GM06990 (cell line): Measurements from ENCODE around the gene AHI1.

ENCODE experiments used
- DNase-seq: peaks from one replicate; pipeline ENCODE4 v3.0.0-alpha.2; 2011; ENCODE audit not compliant: insufficient read length; ENCODE audit errors: extremely low read depth
- H3K27me3 ChIP-seq: replicated peaks from 2 replicates; pipeline ENCODE4 v1.6.0; 2011; ENCODE audit warnings: low read length; ENCODE audit not compliant: control insufficient read depth, insufficient read depth
- H3K36me3 ChIP-seq: 2 replicates; pipeline ENCODE4 v1.5.1; 2011; ENCODE audit warnings: low read length; ENCODE audit not compliant: control insufficient read depth, insufficient read depth
- H3K4me3 ChIP-seq: replicated peaks from 2 replicates; pipeline ENCODE4 v1.5.1; 2011; ENCODE audit warnings: low read depth, mild to moderate bottlenecking, control low read depth, low read length
- TF ChIP-seq, protein P1 (sequence below): IDR thresholded peaks from 2 replicates; pipeline ENCODE4 v1.5.1; 2011; ENCODE audit warnings: low read length, control low read depth, mild to moderate bottlenecking, inconsistent platforms; ENCODE audit not compliant: insufficient read depth, poor library complexity, severe bottlenecking

The AHI1 gene

GRCh38 chr6:135286962-135287538 lies 210.5 kb downstream of the AHI1 start:
- Histone ChIP-seq H3K36me3 (no peaks in the 10 kb centered on the region), H3K27me3 (no peaks in the 10 kb centered on the region), H3K4me3 (no peak overlapping the region)
- TF ChIP-seq, protein P1, sequence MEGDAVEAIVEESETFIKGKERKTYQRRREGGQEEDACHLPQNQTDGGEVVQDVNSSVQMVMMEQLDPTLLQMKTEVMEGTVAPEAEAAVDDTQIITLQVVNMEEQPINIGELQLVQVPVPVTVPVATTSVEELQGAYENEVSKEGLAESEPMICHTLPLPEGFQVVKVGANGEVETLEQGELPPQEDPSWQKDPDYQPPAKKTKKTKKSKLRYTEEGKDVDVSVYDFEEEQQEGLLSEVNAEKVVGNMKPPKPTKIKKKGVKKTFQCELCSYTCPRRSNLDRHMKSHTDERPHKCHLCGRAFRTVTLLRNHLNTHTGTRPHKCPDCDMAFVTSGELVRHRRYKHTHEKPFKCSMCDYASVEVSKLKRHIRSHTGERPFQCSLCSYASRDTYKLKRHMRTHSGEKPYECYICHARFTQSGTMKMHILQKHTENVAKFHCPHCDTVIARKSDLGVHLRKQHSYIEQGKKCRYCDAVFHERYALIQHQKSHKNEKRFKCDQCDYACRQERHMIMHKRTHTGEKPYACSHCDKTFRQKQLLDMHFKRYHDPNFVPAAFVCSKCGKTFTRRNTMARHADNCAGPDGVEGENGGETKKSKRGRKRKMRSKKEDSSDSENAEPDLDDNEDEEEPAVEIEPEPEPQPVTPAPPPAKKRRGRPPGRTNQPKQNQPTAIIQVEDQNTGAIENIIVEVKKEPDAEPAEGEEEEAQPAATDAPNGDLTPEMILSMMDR = no peak
- DNase-seq = no peak

GRCh38 chr6:135285165-135285564 lies 212.4 kb downstream of the AHI1 start:
- no peak for DNase-seq
- H3K36me3 ChIP-seq = no peaks in the 10 kb centered on the region
- no peak overlapping the region for H3K4me3 ChIP-seq
- no peaks in the 10 kb centered on the region for H3K27me3 ChIP-seq
- TF ChIP-seq, protein P1 = no peak

- H3K4me3 ChIP-seq = no peak overlapping the region
- TF ChIP-seq, protein P1 = no peak
- H3K27me3 ChIP-seq = no peaks in the 10 kb centered on the region
- no peaks in the 10 kb centered on the region for H3K36me3 ChIP-seq
- no peak for DNase-seq
These were observed 213.6 kb downstream of the AHI1 start for GRCh38 chr6:135283926-135284325.

GRCh38 chr6:135282395-135282794 lies 215.1 kb downstream of the AHI1 start:
- TF ChIP-seq, protein P1 = no peak
- no peak for DNase-seq
- Histone ChIP-seq H3K27me3 (no peaks in the 10 kb centered on the region), H3K4me3 (no peak overlapping the region), H3K36me3 (no peaks in the 10 kb centered on the region)

- Histone ChIP-seq H3K4me3 (no peak overlapping the region), H3K27me3 (no peaks in the 10 kb centered on the region), H3K36me3 (no peaks in the 10 kb centered on the region)
- TF ChIP-seq, protein P1 = no peak
- DNase-seq = no peak
These were observed 215.6 kb downstream of the AHI1 start for GRCh38 chr6:135281964-135282363.

- no peak for DNase-seq
- Histone ChIP-seq H3K27me3 (no peaks in the 10 kb centered on the region), H3K36me3 (no peaks in the 10 kb centered on the region), H3K4me3 (no peak overlapping the region)
- TF ChIP-seq, protein P1 = no peak
These were observed 216.3 kb downstream of the AHI1 start for GRCh38 chr6:135281227-135281626.
